ENCODE results near the gene SLC38A4. TPM values are rescaled to one million over a fixed set of nuclear protein-coding genes. Genes with fewer than 3 reads are reported as not detected.

Gene SLC38A4
- total and polyA plus RNA-seq, 2 donors (not counting 1 experiment from before 2014, with no cell fraction given): not detected

GRCh38 chr12:46839964-46840363, 14.2 kb upstream of the SLC38A4 start:
- Mint-ChIP-seq H3K27me3 (peaks cover 43% of the 10 kb centered on the region), H3K27ac (no peak overlapping the region), H3K9me3 (ENCODE audit: insufficient read depth) (peaks cover 3% of the 10 kb centered on the region), H3K4me3 (no peak overlapping the region), H3K4me1 (no peaks in the 10 kb centered on the region)
- Histone ChIP-seq H2AFZ (ENCODE audit: insufficient read depth, low read depth, low read length, poor library complexity, severe bottlenecking) (no peak overlapping the region), H4K20me1 (ENCODE audit: control insufficient read depth, insufficient read depth, low read length, poor library complexity, severe bottlenecking) (no peaks in the 10 kb centered on the region), H3K79me2 (ENCODE audit: control insufficient read depth, insufficient read depth, low read length) (no peaks in the 10 kb centered on the region), H3K27me3 (replicated peaks in 1 of 4; ENCODE audit: control extremely low read depth in 1 of 4, control insufficient read depth in 3 of 4, insufficient read depth in 4 of 4, low read length in 3 of 4) (peaks cover 0 to 4% (median 0%) of the 10 kb centered on the region in 4 experiments), H3K9ac (ENCODE audit: low read length) (no peak overlapping the region), H3K27ac (ENCODE audit: low read length in 2 of 2) (no peak overlapping the region), H3K36me3 (replicated peaks in 1 of 2; ENCODE audit: control extremely low read depth in 1 of 2, control insufficient read depth in 1 of 2, extremely low read depth in 1 of 2, insufficient read depth in 2 of 2, low read length in 1 of 2) (no peaks in the 10 kb centered on the region), H3K4me2 (replicated peaks; ENCODE audit: low read depth, low read length, poor library complexity, severe bottlenecking) (no peak overlapping the region), H3K9me3 (ENCODE audit: control extremely low read depth in 1 of 3, control insufficient read depth in 2 of 3, insufficient read depth in 1 of 3, low read length in 2 of 3) (no peaks in the 10 kb centered on the region), H3K4me1 (ENCODE audit: control insufficient read depth in 2 of 2, insufficient read depth in 2 of 2, low read length in 2 of 2) (no peaks in the 10 kb centered on the region), H3K4me3 (ENCODE audit: control extremely low read depth in 1 of 5, extremely low read depth in 1 of 5, insufficient read depth in 1 of 5, low read depth in 2 of 5, low read length in 4 of 5) (no peak overlapping the region)
- WGBS (ENCODE audit: insufficient coverage): no CpG with 5 or more reads among the region's 2 CpGs
- no peak for DNase-seq
- no peak for TF ChIP-seq EZH2 (IDR thresholded peaks at IDR 0.05; ENCODE audit: borderline replicate concordance, insufficient read depth, low read depth, low read length, poor library complexity, severe bottlenecking)
- TF ChIP-seq, protein P1, sequence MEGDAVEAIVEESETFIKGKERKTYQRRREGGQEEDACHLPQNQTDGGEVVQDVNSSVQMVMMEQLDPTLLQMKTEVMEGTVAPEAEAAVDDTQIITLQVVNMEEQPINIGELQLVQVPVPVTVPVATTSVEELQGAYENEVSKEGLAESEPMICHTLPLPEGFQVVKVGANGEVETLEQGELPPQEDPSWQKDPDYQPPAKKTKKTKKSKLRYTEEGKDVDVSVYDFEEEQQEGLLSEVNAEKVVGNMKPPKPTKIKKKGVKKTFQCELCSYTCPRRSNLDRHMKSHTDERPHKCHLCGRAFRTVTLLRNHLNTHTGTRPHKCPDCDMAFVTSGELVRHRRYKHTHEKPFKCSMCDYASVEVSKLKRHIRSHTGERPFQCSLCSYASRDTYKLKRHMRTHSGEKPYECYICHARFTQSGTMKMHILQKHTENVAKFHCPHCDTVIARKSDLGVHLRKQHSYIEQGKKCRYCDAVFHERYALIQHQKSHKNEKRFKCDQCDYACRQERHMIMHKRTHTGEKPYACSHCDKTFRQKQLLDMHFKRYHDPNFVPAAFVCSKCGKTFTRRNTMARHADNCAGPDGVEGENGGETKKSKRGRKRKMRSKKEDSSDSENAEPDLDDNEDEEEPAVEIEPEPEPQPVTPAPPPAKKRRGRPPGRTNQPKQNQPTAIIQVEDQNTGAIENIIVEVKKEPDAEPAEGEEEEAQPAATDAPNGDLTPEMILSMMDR (IDR thresholded peaks at IDR 0.05): no peak
- ChIA-PET CTCF (no interaction called here), POLR2A (no interaction called here)
- intact Hi-C loops (cut with micrococcal nuclease): no loop called here
- ATAC-seq (ENCODE audit: low read depth): no peak

DNA sequence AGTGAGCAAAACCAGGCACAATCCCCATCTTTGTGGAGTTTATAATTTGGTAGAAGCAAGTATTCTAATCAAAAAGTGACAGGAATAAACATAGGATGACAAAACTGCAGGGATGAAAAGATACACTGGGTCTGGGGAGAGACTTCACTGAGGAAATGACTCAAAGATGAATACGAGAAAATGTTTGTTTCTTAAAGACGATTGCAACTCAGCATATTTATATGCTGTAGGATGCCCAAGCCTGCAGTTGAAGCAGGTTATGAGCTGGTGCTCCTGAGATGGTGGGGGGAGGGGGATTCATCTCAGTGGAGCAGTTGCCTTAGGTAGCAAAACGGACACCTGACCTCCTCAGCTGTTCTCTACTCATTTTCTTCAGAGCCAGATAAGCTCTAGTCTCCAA, 13.4 kb upstream of the SLC38A4 start:
- Histone ChIP-seq H3K27ac (ENCODE audit: low read length in 2 of 2) (no peak overlapping the region), H3K4me3 (ENCODE audit: control extremely low read depth in 1 of 5, extremely low read depth in 1 of 5, insufficient read depth in 1 of 5, low read depth in 2 of 5, low read length in 4 of 5) (no peak overlapping the region), H3K79me2 (ENCODE audit: control insufficient read depth, insufficient read depth, low read length) (no peaks in the 10 kb centered on the region), H3K9ac (ENCODE audit: low read length) (no peak overlapping the region), H3K36me3 (replicated peaks in 1 of 2; ENCODE audit: control extremely low read depth in 1 of 2, control insufficient read depth in 1 of 2, extremely low read depth in 1 of 2, insufficient read depth in 2 of 2, low read length in 1 of 2) (no peaks in the 10 kb centered on the region), H3K27me3 (replicated peaks in 1 of 4; ENCODE audit: control extremely low read depth in 1 of 4, control insufficient read depth in 3 of 4, insufficient read depth in 4 of 4, low read length in 3 of 4) (peaks cover 0 to 4% (median 0%) of the 10 kb centered on the region in 4 experiments), H2AFZ (ENCODE audit: insufficient read depth, low read depth, low read length, poor library complexity, severe bottlenecking) (no peak overlapping the region), H3K9me3 (ENCODE audit: control extremely low read depth in 1 of 3, control insufficient read depth in 2 of 3, insufficient read depth in 1 of 3, low read length in 2 of 3) (no peaks in the 10 kb centered on the region), H4K20me1 (ENCODE audit: control insufficient read depth, insufficient read depth, low read length, poor library complexity, severe bottlenecking) (no peaks in the 10 kb centered on the region), H3K4me1 (ENCODE audit: control insufficient read depth in 2 of 2, insufficient read depth in 2 of 2, low read length in 2 of 2) (no peaks in the 10 kb centered on the region), H3K4me2 (replicated peaks; ENCODE audit: low read depth, low read length, poor library complexity, severe bottlenecking) (no peak overlapping the region)
- no peak for TF ChIP-seq EZH2 (IDR thresholded peaks at IDR 0.05; ENCODE audit: borderline replicate concordance, insufficient read depth, low read depth, low read length, poor library complexity, severe bottlenecking)
- TF ChIP-seq, protein P1 (IDR thresholded peaks at IDR 0.05): no peak
- DNase-seq: no peak
- no peak overlapping the region for H3K4me3 Mint-ChIP-seq
- no peak overlapping the region for H3K27ac Mint-ChIP-seq
- H3K27me3 Mint-ChIP-seq: peaks cover 41% of the 10 kb centered on the region
- POLR2A ChIA-PET: no interaction called here
- WGBS (ENCODE audit: insufficient coverage): 100% methylated on average over 2 of the region's 3 CpGs
- H3K4me1 Mint-ChIP-seq: no peaks in the 10 kb centered on the region
- intact Hi-C loops (cut with micrococcal nuclease): no loop called here
- H3K9me3 Mint-ChIP-seq (ENCODE audit: insufficient read depth): peaks cover 3% of the 10 kb centered on the region
- CTCF ChIA-PET: no interaction called here
- no peak for ATAC-seq (ENCODE audit: low read depth)

All from B cell (primary cell).